Left lung (tissue), 10 donors: ENCODE results near the gene HABP4. TPM values are rescaled to one million over a fixed set of nuclear protein-coding genes. Genes with fewer than 3 reads are reported as not detected.

Experiments
- ATAC-seq: fragments of 200-7000 bp; cut with Tn5 transposase; one replicate; pipeline ENCODE4 v1.9.1; 2020; ENCODE audit warnings: moderate library complexity
- DNase-seq, 4 donors: peaks; one replicate each; pipeline ENCODE4 v3.0.0-alpha.2; 2013 to 2020
- H3K27ac ChIP-seq, 2 donors: fragments of 200-600 bp; sonication (generic) in 1 of 2; one replicate each; pipeline versions ENCODE4 v1.5.0 to v1.8.0; 2020 to 2021
- H3K27me3 ChIP-seq, 2 donors: fragments of 200-600 bp; sonication (generic) in 1 of 2; one replicate each; pipeline versions ENCODE4 v1.5.0 to v1.8.0; 2020 to 2021
- H3K36me3 ChIP-seq, 2 donors: fragments of 200-600 bp; sonication (generic) in 1 of 2; one replicate each; pipeline versions ENCODE4 v1.5.0 to v1.8.0; 2020 to 2021
- H3K4me1 ChIP-seq, 2 donors: fragments of 200-600 bp; one replicate each; pipeline ENCODE4 v1.8.0; 2021
- H3K4me3 ChIP-seq, 2 donors: fragments of 200-600 bp; sonication (generic) in 1 of 2; one replicate each; pipeline versions ENCODE4 v1.5.0 to v1.8.0; 2020 to 2021; ENCODE audit warnings: mild to moderate bottlenecking in 1 of 2
- H3K9me3 ChIP-seq, 2 donors: fragments of 200-600 bp; sonication (generic) in 1 of 2; one replicate each; pipeline versions ENCODE4 v1.5.0 to v1.8.0; 2020 to 2021
- intact Hi-C, 2 donors: fragments of 100-400 bp; cut with DNase I; formaldehyde crosslinking; loops; one replicate each; pipeline versions ENCODE4 v1.11.2 to v1.14.2; 2022
- polyA plus RNA-seq, 6 donors: library from polyadenylated mRNA; unstranded; fragments of 120-200 nt; gene quantifications; one replicate each; pipeline ENCODE4 v1.2.1, GENCODE V29; 2013; ENCODE audit not compliant: insufficient read length in 6 of 6
- total RNA-seq, 2 donors: library from RNA; stranded (reverse); fragmentation: NEBNext Ultra II Directional; extraction: Animal tissue kit (Norgen Biotek cat#: 25700); gene quantifications; one replicate each; pipeline ENCODE4 v1.2.1, GENCODE V29; 2021
- TF ChIP-seq, protein P1 (sequence below), 2 donors: fragments of 200-600 bp; sonication (generic) in 1 of 2; IDR thresholded peaks; one replicate each; pipeline versions ENCODE4 v1.5.0 to v1.8.0; 2021; ENCODE audit warnings: antibody characterized with exemption in 2 of 2
- donor health status: DM: no; HTN: yes; CAD: no.
- donor health status: DM: no; HTN: no; CAD: no.

HABP4 gene
- total and polyA plus RNA-seq, 8 donors: 8.0 to 17.1 (median 9.9) TPM

DNA sequence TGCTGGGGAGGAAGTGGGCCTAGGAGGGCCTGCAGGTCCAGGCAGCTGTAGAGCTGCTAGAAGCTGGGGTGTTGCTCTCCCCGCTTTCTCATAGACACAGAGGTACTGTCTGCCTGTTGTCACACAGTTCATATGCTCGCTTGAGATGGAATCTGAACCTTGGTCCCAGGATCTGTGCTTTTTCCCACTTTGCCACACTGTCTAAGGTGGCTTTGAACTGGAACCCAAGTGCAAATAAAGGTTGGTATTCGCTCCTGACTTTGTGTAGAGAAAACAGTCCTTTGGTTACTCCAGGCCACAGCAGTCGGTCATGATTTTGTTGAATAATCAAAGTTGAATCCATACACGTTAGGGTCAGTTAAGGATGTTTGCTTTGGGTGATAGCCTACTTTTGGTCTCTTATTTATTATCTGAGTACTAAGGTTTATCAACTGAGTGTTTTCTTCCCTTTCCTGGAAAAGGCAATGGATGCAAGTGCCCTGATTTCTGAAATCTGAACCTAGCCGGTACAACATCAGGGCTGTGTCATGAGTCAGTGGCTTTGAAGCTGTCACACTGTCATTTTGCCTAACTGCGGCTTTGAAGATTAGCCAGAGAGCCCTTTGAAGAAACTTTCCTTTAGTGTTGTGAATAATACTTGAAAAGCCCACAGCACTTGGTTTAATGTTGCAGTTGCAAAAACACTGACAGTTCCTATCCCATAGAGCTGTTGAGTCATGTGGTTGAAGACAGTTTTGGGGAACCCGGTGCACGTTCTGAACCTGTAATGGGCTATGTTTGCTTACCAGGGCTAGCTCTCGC, 41.3 kb downstream of the HABP4 start:
- peak; percentile 50 for ATAC-seq
- TF ChIP-seq, protein P1, sequence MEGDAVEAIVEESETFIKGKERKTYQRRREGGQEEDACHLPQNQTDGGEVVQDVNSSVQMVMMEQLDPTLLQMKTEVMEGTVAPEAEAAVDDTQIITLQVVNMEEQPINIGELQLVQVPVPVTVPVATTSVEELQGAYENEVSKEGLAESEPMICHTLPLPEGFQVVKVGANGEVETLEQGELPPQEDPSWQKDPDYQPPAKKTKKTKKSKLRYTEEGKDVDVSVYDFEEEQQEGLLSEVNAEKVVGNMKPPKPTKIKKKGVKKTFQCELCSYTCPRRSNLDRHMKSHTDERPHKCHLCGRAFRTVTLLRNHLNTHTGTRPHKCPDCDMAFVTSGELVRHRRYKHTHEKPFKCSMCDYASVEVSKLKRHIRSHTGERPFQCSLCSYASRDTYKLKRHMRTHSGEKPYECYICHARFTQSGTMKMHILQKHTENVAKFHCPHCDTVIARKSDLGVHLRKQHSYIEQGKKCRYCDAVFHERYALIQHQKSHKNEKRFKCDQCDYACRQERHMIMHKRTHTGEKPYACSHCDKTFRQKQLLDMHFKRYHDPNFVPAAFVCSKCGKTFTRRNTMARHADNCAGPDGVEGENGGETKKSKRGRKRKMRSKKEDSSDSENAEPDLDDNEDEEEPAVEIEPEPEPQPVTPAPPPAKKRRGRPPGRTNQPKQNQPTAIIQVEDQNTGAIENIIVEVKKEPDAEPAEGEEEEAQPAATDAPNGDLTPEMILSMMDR (IDR thresholded peaks at IDR 0.05): no peak
- no peak overlapping the region for H3K4me3 ChIP-seq
- DNase-seq: peak in 1 of 4 donors; percentile 51
- intact Hi-C loops: no loop called here
- H3K4me1 ChIP-seq: peaks cover 6 to 18% of the 10 kb centered on the region in 2 donors
- H3K9me3 ChIP-seq: no peaks in the 10 kb centered on the region
- H3K36me3 ChIP-seq: peaks cover 0 to 34% of the 10 kb centered on the region in 2 donors
- H3K27ac ChIP-seq: peak overlapping the region in 1 of 2 donors; percentile 29
- no peaks in the 10 kb centered on the region for H3K27me3 ChIP-seq

DNA sequence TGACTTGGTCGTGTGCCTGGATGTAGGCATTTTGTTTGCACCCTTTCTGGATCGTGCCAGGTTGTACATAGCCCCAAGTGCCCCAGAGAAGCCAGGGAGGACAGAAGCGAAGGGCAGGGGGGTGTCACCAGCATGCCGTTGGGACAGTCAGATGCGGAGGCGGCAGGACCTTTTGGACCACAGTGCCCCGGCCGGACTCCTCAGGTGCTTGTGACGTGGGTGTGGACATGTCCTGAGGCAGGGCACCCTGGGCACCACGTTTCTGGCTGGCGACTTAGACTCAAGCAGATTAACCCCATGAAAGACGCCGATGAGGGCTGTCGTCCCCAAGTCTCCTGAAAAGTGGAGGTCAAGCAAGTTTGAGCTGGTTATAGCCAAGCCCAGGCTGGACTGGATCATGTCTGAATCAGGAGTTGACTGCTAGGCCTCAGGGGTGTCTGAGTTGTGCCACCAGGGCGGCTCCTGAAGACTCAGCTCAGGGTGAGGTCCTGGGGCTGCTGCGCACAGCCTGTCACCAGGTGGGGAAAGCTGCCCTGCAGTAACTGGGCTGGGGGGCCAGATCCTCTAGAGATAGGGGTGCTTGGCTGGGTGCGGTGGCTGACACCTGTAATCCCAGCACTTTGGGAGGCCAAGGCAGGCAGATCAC, 42.0 kb downstream of the HABP4 start:
- ATAC-seq: no peak
- H3K27ac ChIP-seq: peak overlapping the region in 1 of 2 donors; percentile 29
- intact Hi-C loops: no loop called here

DNA sequence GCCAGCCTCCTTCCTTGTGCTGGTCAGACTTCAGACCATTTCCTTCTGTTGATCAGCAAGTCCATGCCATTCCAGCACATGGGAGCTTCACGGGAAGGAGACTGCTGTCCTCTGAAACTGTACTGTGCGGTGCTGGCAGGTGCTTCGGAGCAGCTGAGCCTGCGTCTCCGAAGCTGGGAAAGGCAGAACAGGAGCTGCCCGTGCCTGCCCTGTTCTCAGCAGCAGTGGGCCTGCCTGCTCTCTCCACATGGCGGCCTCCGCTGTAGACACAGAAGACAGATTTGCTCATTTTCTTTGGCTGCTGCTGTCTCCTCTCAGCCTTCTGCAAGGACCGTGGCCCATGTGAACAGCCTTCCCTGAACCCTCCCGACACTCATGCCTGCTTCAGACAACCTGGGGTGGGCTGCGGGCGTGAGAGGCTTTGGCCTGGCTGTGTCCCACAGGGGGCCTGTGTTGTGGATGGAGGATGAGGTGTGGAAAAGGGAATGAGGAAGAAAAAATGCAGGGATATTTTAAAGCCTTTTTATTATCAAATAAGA, 43.1 kb downstream of the HABP4 start:
- Histone ChIP-seq H3K9me3 (no peaks in the 10 kb centered on the region), H3K4me1 (peaks cover 6 to 12% of the 10 kb centered on the region in 2 donors), H3K36me3 (peaks cover 0 to 31% of the 10 kb centered on the region in 2 donors), H3K27me3 (no peaks in the 10 kb centered on the region), H3K4me3 (no peak overlapping the region), H3K27ac (no peak overlapping the region)
- intact Hi-C loops: no loop called here
- DNase-seq (no peak), ATAC-seq (no peak)
- TF ChIP-seq, protein P1 (IDR thresholded peaks at IDR 0.05): no peak

More for the DNA sequence above, 42.0 kb downstream of the HABP4 start:
- H3K36me3 ChIP-seq: peaks cover 0 to 34% of the 10 kb centered on the region in 2 donors
- DNase-seq: no peak
- H3K9me3 ChIP-seq: no peaks in the 10 kb centered on the region
- no peak overlapping the region for H3K4me3 ChIP-seq
- peaks cover 6 to 13% of the 10 kb centered on the region in 2 donors for H3K4me1 ChIP-seq
- TF ChIP-seq, protein P1 (IDR thresholded peaks at IDR 0.05): no peak
- H3K27me3 ChIP-seq: no peaks in the 10 kb centered on the region

DNA sequence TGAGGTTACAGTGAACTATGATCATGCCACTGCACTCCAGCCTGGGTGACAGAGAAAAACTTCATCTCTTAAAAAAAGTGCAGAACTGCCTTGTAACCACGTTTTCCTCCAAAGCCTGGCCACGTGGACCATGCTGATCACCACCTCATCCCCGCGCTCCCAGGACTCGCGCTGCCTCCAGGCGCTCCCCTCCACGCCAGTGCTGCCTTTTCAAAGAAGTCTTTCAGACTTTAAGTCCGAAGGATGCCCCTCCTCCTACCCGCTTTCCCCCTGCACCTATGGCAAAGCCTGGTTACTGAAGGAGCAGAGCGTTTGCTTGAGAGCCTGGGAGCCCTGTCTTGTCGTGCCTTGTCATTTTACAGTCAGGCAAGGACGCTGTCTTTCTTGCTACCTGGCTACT, 43.8 kb downstream of the HABP4 start:
- Histone ChIP-seq H3K4me3 (no peak overlapping the region), H3K4me1 (peaks cover 6 to 12% of the 10 kb centered on the region in 2 donors), H3K27ac (no peak overlapping the region), H3K27me3 (no peaks in the 10 kb centered on the region), H3K9me3 (no peaks in the 10 kb centered on the region), H3K36me3 (peaks cover 0 to 24% of the 10 kb centered on the region in 2 donors)
- DNase-seq (no peak), ATAC-seq (no peak)
- TF ChIP-seq, protein P1 (IDR thresholded peaks at IDR 0.05): no peak
- intact Hi-C loops: no loop called here
